Prostate gland (tissue), 2 donors: ENCODE measurements around the gene SREBF1.

Source experiments
- POLR2A ChIP-seq: fragments of 450-650 bp; IDR thresholded peaks from one replicate; pipeline ENCODE4 v1.6.1; 2016; ENCODE audit warnings: antibody characterized with exemption, mild to moderate bottlenecking
- POLR2AphosphoS5 ChIP-seq: sonication (generic); formaldehyde crosslinking; IDR thresholded peaks from one replicate; pipeline ENCODE4 v1.6.1; 2017; ENCODE audit warnings: antibody characterized with exemption
- TF ChIP-seq, protein P1 (sequence below), 4 experiments: fragments of 200-600 bp in 2 of 4; fragments of 450-650 bp in 2 of 4; sonication (generic) in 2 of 4; IDR thresholded peaks; 1 replicate in 3 of 4; 2 replicates in 1 of 4; pipeline ENCODE4 v1.5.1; 2016 to 2019; ENCODE audit warnings: antibody characterized with exemption in 4 of 4, mild to moderate bottlenecking in 2 of 4, moderate library complexity in 2 of 4

DNA sequence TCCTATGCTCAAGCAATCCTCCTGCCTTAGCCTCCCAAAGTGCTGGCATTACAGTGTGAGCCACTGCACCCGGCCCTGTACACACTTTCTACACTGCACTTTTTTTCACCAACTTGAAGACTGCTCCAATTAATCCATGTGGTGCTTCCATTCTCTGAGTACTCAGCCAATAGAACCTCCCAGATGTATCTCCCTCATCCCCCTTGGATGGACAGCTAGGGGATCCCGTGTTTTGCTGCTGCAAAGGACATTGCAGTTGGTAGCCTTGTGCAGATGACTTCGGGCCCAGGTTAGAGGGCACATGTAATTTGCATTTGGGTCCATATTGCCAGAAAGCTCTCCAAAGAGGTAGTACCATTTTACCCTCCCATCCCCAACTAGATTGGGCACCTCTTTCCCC is 59.9 kb downstream of the SREBF1 start:
- TF ChIP-seq, protein P1, sequence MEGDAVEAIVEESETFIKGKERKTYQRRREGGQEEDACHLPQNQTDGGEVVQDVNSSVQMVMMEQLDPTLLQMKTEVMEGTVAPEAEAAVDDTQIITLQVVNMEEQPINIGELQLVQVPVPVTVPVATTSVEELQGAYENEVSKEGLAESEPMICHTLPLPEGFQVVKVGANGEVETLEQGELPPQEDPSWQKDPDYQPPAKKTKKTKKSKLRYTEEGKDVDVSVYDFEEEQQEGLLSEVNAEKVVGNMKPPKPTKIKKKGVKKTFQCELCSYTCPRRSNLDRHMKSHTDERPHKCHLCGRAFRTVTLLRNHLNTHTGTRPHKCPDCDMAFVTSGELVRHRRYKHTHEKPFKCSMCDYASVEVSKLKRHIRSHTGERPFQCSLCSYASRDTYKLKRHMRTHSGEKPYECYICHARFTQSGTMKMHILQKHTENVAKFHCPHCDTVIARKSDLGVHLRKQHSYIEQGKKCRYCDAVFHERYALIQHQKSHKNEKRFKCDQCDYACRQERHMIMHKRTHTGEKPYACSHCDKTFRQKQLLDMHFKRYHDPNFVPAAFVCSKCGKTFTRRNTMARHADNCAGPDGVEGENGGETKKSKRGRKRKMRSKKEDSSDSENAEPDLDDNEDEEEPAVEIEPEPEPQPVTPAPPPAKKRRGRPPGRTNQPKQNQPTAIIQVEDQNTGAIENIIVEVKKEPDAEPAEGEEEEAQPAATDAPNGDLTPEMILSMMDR (IDR thresholded peaks at IDR 0.05): no peak
- TF ChIP-seq POLR2A (no peak), POLR2AphosphoS5 (no peak)
